DND-41 (cell line): ENCODE measurements around the gene RGS17.

Source experiments
- EZH2 ChIP-seq: IDR thresholded peaks from 3 replicates; pipeline ENCODE4 v1.6.1; 2012; ENCODE audit warnings: borderline replicate concordance, low read depth, mild to moderate bottlenecking, moderate library complexity, low read length, inconsistent platforms; ENCODE audit not compliant: severe bottlenecking
- TF ChIP-seq, protein P1 (sequence below): IDR thresholded peaks from 2 replicates; pipeline ENCODE4 v1.5.1; 2012; ENCODE audit warnings: borderline replicate concordance, low read length, moderate library complexity, mild to moderate bottlenecking; ENCODE audit not compliant: poor library complexity, severe bottlenecking; ENCODE audit errors: extremely low read depth

DNA sequence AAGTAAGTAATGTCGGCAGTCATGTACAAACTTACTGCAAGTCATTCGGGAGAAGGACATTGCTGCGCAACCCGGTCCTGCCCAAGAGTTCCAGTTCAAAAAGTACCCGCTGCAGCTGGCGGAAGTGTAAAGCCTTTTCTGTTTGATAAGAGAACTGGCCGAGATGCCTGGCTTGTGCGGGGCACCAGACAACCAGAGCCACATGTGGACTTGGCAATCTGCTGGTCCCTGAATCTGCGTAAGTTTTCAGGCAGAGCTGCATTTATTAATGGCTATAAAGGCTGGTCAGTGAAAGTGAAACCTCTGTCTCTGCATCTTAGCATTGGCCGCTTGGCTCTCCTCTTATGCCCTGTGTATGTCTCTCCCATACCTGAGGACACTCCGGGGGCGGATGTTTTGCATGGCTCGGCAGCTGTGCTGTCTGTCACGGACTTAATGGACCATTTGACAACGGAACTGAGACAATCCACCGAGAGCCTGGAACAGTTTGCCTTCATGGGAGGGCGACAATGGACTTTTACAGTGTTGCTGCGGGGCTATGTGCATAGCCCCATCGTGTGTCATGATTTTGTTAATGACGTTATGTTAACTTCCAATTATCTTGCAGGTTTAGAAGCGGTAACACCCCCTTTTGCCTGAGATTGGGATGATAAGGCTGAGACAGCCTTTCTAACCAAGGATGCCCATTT lies 19.8 kb upstream of the RGS17 start:
- TF ChIP-seq, protein P1, sequence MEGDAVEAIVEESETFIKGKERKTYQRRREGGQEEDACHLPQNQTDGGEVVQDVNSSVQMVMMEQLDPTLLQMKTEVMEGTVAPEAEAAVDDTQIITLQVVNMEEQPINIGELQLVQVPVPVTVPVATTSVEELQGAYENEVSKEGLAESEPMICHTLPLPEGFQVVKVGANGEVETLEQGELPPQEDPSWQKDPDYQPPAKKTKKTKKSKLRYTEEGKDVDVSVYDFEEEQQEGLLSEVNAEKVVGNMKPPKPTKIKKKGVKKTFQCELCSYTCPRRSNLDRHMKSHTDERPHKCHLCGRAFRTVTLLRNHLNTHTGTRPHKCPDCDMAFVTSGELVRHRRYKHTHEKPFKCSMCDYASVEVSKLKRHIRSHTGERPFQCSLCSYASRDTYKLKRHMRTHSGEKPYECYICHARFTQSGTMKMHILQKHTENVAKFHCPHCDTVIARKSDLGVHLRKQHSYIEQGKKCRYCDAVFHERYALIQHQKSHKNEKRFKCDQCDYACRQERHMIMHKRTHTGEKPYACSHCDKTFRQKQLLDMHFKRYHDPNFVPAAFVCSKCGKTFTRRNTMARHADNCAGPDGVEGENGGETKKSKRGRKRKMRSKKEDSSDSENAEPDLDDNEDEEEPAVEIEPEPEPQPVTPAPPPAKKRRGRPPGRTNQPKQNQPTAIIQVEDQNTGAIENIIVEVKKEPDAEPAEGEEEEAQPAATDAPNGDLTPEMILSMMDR, result no peak
- TF ChIP-seq EZH2, result no peak
